Measurements from ENCODE around the gene WIPI1. TPM values are rescaled to one million over a fixed set of nuclear protein-coding genes. Genes with fewer than 3 reads are reported as not detected.

Gene WIPI1
- total RNA-seq, 1 donor from 2014 or later: 79.5 TPM

DNA sequence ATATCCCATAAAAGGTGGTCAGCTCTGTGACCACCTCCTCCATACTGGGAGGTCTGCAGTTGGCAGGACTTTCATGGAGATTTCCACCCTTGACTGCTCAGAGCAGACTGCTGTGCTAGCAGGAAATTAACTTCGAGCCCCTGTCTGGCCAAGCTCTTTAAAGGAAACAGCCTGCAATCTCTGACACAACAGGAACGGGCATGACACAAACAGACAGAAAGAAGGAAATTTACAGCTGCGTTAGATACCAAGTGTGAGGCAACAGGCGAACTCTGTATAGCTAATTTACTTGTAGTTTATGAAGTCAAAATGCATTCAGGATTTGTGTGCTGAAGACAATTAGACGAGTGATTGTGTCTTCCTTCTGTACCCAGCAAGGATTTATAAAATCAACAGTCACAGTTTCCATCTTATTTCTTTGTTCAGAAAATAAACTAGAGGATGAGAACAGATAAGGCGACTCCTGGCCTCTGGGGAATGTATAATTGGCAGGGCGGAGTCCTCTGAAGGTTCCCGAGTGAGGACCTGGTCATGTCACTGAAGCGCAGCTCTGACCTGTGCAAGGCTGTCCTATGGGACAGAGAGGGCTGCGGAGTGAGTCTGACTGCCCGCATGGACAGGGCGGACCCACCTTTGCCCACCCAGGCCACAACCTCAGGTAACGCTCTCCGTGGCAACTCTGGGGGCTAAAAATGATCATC, 16.1 kb downstream of the WIPI1 start:
- TF ChIP-seq, protein P1, sequence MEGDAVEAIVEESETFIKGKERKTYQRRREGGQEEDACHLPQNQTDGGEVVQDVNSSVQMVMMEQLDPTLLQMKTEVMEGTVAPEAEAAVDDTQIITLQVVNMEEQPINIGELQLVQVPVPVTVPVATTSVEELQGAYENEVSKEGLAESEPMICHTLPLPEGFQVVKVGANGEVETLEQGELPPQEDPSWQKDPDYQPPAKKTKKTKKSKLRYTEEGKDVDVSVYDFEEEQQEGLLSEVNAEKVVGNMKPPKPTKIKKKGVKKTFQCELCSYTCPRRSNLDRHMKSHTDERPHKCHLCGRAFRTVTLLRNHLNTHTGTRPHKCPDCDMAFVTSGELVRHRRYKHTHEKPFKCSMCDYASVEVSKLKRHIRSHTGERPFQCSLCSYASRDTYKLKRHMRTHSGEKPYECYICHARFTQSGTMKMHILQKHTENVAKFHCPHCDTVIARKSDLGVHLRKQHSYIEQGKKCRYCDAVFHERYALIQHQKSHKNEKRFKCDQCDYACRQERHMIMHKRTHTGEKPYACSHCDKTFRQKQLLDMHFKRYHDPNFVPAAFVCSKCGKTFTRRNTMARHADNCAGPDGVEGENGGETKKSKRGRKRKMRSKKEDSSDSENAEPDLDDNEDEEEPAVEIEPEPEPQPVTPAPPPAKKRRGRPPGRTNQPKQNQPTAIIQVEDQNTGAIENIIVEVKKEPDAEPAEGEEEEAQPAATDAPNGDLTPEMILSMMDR (IDR thresholded peaks at IDR 0.05; ENCODE audit: insufficient read depth, low read length, severe bottlenecking): no peak
- Histone ChIP-seq H3K4me3 (ENCODE audit: low read depth, low read length) (no peak overlapping the region), H3K27me3 (ENCODE audit: control insufficient read depth, insufficient read depth, low read length) (no peaks in the 10 kb centered on the region), H3K36me3 (ENCODE audit: control insufficient read depth, insufficient read depth, low read length) (no peaks in the 10 kb centered on the region)
- FAIRE-seq (no peak), DNase-seq (ENCODE audit: low read depth) (peak; percentile 17)

DNA sequence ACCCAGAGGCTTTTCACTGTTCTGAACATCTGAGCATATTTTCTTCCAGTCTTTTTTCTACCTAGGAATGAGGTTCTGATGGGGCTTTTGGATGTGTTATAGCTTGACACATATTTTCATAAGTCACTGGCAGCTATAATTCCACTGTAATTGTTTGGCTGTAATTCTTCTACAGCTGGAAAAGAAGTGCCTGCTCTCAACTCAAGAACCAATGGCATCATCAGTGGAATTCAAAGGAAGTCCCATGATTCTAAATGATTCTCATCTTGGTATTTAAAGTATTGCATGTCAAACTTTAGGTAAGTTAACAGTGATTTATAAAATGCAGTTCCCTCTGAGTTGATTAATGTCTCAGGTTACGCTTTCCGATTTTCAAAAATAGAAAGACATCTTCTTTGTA, 16.8 kb downstream of the WIPI1 start:
- DNase-seq (ENCODE audit: low read depth): no peak
- Histone ChIP-seq H3K27me3 (ENCODE audit: control insufficient read depth, insufficient read depth, low read length) (no peaks in the 10 kb centered on the region), H3K36me3 (ENCODE audit: control insufficient read depth, insufficient read depth, low read length) (peaks cover 4% of the 10 kb centered on the region), H3K4me3 (ENCODE audit: low read depth, low read length) (no peak overlapping the region)
- TF ChIP-seq, protein P1 (IDR thresholded peaks at IDR 0.05; ENCODE audit: insufficient read depth, low read length, severe bottlenecking): no peak
- no peak for FAIRE-seq

DNA sequence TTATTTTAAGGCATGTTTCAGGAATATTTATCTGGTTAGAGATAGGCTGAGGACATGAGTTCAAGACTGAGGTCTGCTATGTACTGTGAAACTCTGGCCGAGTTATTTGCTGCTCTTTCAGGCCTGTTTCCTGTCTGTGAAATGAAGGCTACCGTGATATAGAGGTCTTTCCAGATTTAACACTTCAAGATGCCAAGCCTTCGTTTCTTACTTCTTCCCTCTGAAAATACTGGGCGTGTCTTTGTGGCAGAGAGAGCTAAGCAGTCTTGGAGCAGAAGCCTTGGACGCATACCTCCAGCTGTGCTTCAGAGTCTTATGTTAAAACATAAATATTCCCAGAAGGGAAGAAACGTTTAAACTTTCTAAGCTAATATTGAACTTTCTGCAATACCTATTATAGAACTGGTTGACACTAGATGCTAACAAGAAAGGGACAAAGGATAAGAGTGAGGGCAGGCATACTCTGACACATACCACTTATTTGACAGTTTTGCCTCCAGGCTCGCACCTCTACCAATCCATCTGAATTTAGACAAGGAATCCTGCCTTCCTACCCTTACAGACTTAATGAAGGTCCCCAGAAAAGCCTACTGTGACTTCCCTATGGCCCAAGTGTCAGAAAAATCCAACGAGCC, 17.5 kb downstream of the WIPI1 start:
- Histone ChIP-seq H3K27me3 (ENCODE audit: control insufficient read depth, insufficient read depth, low read length) (no peaks in the 10 kb centered on the region), H3K36me3 (ENCODE audit: control insufficient read depth, insufficient read depth, low read length) (peaks cover 6% of the 10 kb centered on the region), H3K4me3 (ENCODE audit: low read depth, low read length) (no peak overlapping the region)
- no peak for DNase-seq (ENCODE audit: low read depth)
- no peak for FAIRE-seq
- TF ChIP-seq, protein P1 (IDR thresholded peaks at IDR 0.05; ENCODE audit: insufficient read depth, low read length, severe bottlenecking): no peak

DNA sequence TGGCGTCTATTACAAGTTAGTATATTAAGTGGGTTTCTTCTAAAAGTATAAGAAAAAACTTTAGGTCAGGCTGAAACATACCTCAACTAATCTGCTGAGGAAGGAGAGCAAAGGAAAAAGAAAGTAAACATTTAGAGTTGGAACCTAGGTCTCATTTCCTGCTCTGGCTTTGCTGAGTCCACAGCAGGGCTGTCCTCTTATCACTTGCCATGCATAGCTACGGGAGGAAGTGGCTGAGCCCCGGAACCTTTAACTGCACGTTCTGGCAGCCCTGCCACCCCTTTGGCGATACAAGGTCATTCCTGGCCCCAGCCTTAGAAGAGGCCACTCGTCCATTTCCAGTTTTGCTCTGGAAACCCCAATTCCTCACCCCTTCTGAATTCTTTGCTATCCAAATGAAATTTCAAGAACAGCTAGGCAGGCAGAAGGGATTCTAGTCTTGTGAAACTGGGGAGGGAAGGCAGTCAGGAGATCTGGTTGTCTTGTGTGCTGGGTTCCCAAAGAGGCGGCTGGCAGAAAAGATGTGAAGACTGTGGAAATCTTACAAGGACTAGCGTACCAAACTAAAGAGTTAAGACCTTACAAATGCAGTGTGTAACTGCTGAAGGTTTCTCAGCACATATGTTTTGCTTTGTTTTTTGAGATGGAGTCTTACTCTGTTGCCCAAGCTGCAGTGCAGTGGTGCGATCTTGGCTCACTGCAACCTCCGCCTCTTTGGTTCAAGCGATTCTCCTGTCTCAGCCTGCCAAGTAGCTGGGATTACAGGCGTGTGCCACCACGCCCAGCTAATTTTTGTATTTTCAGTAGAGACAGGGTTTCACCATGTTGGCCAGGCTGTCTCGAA, 19.1 kb downstream of the WIPI1 start:
- H3K27me3 ChIP-seq (ENCODE audit: control insufficient read depth, insufficient read depth, low read length): no peaks in the 10 kb centered on the region
- DNase-seq (ENCODE audit: low read depth) (peak; percentile 23), FAIRE-seq (no peak)
- TF ChIP-seq, protein P1 (IDR thresholded peaks at IDR 0.05; ENCODE audit: insufficient read depth, low read length, severe bottlenecking): no peak
- H3K36me3 ChIP-seq (ENCODE audit: control insufficient read depth, insufficient read depth, low read length): peaks cover 9% of the 10 kb centered on the region
- H3K4me3 ChIP-seq (ENCODE audit: low read depth, low read length): no peak overlapping the region

DNA sequence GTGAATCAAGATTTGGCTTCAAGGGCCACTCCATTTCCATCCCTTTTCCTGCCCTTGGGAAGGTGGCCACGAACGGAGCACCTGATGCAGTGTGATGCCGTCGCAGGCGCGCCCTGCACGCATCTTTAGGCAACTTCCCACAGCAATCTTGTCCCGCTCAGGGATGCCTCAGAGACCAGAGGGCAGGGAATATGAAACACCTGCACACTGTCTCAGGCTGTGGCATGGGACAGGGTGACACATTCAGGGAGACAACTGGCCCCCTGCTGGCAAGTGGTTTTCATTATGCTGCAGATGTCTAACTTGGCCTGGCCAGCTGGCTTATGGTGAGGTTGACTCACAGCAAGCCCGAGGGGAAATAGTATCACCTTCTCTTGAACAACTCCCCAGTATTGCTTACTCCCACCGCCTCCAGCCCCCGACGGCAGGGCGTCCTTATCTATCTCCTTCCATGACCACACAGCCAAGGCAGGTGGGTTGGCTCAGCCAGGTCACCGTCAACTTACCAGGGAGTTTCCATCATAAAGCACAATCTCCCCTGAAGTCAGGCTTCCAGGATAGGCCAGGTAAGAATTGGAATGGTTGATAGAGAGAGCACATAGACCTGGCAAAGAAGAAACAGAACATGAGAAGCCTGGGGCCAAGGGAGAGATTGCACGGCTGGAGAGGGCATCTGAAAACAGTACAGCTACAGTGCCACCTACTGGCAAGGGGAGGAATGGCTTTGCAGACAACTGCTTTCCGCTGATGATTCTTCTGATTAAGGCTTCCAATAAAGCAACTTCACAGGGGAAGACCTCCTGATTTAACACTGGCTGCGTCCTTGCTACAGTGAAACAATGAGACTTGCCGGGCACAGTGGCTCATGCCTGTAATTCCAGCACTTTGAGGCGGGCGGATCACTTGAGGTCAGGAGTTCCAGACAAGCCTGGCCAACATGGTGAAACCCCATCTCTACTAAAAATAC, 21.1 kb downstream of the WIPI1 start:
- no peaks in the 10 kb centered on the region for H3K27me3 ChIP-seq (ENCODE audit: control insufficient read depth, insufficient read depth, low read length)
- no peak overlapping the region for H3K4me3 ChIP-seq (ENCODE audit: low read depth, low read length)
- DNase-seq (ENCODE audit: low read depth) (peak; percentile 63), FAIRE-seq (no peak)
- H3K36me3 ChIP-seq (ENCODE audit: control insufficient read depth, insufficient read depth, low read length): peaks cover 18% of the 10 kb centered on the region
- TF ChIP-seq, protein P1 (IDR thresholded peaks at IDR 0.05; ENCODE audit: insufficient read depth, low read length, severe bottlenecking): peak; percentile 97
